HepG2 (cell line): ENCODE results near the gene C16orf87. TPM values are rescaled to one million over a fixed set of nuclear protein-coding genes. Genes with fewer than 3 reads are reported as not detected.
A peak's percentile ranks its signal among the peaks of the same experiment; 100 is the strongest.

Experiments used
- ARHGAP35 ChIP-seq: sonication (generic); formaldehyde crosslinking; IDR thresholded peaks from 2 replicates; pipeline ENCODE4 v1.9.0; 2022; ENCODE audit warnings: mild to moderate bottlenecking, inconsistent platforms, moderate library complexity, missing genetic modification reagents, borderline replicate concordance
- ETV6 ChIP-seq: sonication (generic); formaldehyde crosslinking; conservative IDR thresholded peaks from 2 replicates; pipeline ENCODE4 v1.4.0; 2020; ENCODE audit warnings: missing genetic modification reagents
- GTF3A ChIP-seq: sonication (generic); formaldehyde crosslinking; conservative IDR thresholded peaks from 2 replicates; pipeline ENCODE4 v1.4.0; 2020; ENCODE audit warnings: mild to moderate bottlenecking, missing genetic modification reagents
- KLF12 ChIP-seq: sonication (generic); formaldehyde crosslinking; IDR thresholded peaks from 2 replicates; pipeline ENCODE4 v1.4.0; 2020; ENCODE audit warnings: missing genetic modification reagents, borderline replicate concordance
- MAZ ChIP-seq, 2 experiments: sonication (generic) in 1 of 2; formaldehyde crosslinking in 1 of 2; IDR thresholded peaks; 2 replicates each; pipeline versions ENCODE4 v1.5.0 to v1.6.1; 2012 to 2020; ENCODE audit warnings: low read depth in 2 of 2, mild to moderate bottlenecking in 2 of 2, borderline replicate concordance in 1 of 2, improper control_type of control experiment in 1 of 2, low read length in 1 of 2, missing genetic modification reagents in 1 of 2, moderate library complexity in 1 of 2
- NR1H2 ChIP-seq: sonication (generic); formaldehyde crosslinking; IDR thresholded peaks from 2 replicates; pipeline ENCODE4 v1.8.1; 2022; ENCODE audit warnings: low read depth, missing genetic modification reagents, borderline replicate concordance
- NR2F1 ChIP-seq, 2 experiments: fragments of 450-650 bp in 1 of 2; formaldehyde crosslinking in 1 of 2; IDR thresholded peaks; 2 replicates each; pipeline versions ENCODE4 v1.5.0 to v1.6.1; 2016 to 2020; ENCODE audit warnings: mild to moderate bottlenecking in 1 of 2, missing compliant biosample characterization in 1 of 2, missing genetic modification reagents in 1 of 2, moderate library complexity in 1 of 2
- NR2F2 ChIP-seq: IDR thresholded peaks from 2 replicates; pipeline ENCODE4 v1.6.1; 2012; ENCODE audit warnings: low read depth, inconsistent platforms, borderline replicate concordance
- ZNF20 ChIP-seq: sonication (generic); formaldehyde crosslinking; IDR thresholded peaks from 2 replicates; pipeline ENCODE4 v1.4.0; 2020; ENCODE audit warnings: mild to moderate bottlenecking, moderate library complexity, missing genetic modification reagents
- ZNF317 ChIP-seq: sonication (generic); formaldehyde crosslinking; IDR thresholded peaks from 2 replicates; pipeline ENCODE4 v1.5.0; 2020; ENCODE audit warnings: mild to moderate bottlenecking, missing genetic modification reagents
- ZNF367 ChIP-seq: sonication (generic); formaldehyde crosslinking; IDR thresholded peaks from 2 replicates; pipeline ENCODE4 v1.4.0; 2020; ENCODE audit warnings: missing genetic modification reagents, borderline replicate concordance
- ZNF446 ChIP-seq: sonication (generic); formaldehyde crosslinking; IDR thresholded peaks from 2 replicates; pipeline ENCODE4 v1.5.0; 2020; ENCODE audit warnings: mild to moderate bottlenecking, missing genetic modification reagents
- ZNF607 ChIP-seq: sonication (generic); formaldehyde crosslinking; IDR thresholded peaks from 2 replicates; pipeline ENCODE4 v1.5.1; 2020; ENCODE audit warnings: missing genetic modification reagents, mild to moderate bottlenecking, borderline replicate concordance
- ZNF652 ChIP-seq: IDR thresholded peaks from 2 replicates; pipeline ENCODE4 v1.6.1; 2016; ENCODE audit warnings: low read depth, borderline replicate concordance
- ZNF878 ChIP-seq: sonication (generic); formaldehyde crosslinking; IDR thresholded peaks from 2 replicates; pipeline ENCODE4 v1.8.1; 2023; ENCODE audit warnings: mild to moderate bottlenecking, missing genetic modification reagents, moderate library complexity
- polyA plus RNA-seq, 8 experiments: library from polyadenylated mRNA; depleted of rRNA in 3 of 8; stranded (reverse) in 7 of 8; unstranded in 1 of 8; fragments of >200 nt; fragmentation: Illumina TruSeq in 4 of 8; extraction: Trizol in 4 of 8; gene quantifications; 2 replicates each; pipeline versions ENCODE4 v1.2.1 to v1.2.3, GENCODE V29; 2011 to 2016; ENCODE audit warnings: low read depth in 4 of 8, missing spikeins in 1 of 8, mixed read lengths in 1 of 8; ENCODE audit not compliant: insufficient read depth in 1 of 8
- total RNA-seq, 5 experiments: library from RNA; depleted of rRNA; stranded (reverse); fragments of >200 nt; fragmentation: Illumina TruSeq; extraction: Trizol; gene quantifications; 2 replicates each; pipeline ENCODE4 v1.2.3, GENCODE V29; 2016; ENCODE audit warnings: low read depth in 1 of 5
- TF ChIP-seq, protein P1 (sequence below): sonication (generic); formaldehyde crosslinking; IDR thresholded peaks from 2 replicates; pipeline ENCODE4 v1.8.0; 2022; ENCODE audit warnings: missing genetic modification reagents, mild to moderate bottlenecking, inconsistent platforms, borderline replicate concordance
- TF ChIP-seq, protein P2 (sequence below): sonication (generic); formaldehyde crosslinking; IDR thresholded peaks from 2 replicates; pipeline ENCODE4 v1.5.0; 2020; ENCODE audit warnings: mild to moderate bottlenecking, missing genetic modification reagents
- TF ChIP-seq, protein P3 (sequence below): sonication (generic); formaldehyde crosslinking; IDR thresholded peaks from 2 replicates; pipeline ENCODE4 v1.5.0; 2020; ENCODE audit warnings: missing genetic modification reagents, mild to moderate bottlenecking, borderline replicate concordance
- TF ChIP-seq, protein P4 (sequence below): sonication (generic); formaldehyde crosslinking; IDR thresholded peaks from 2 replicates; pipeline ENCODE4 v1.5.0; 2020; ENCODE audit warnings: mild to moderate bottlenecking, low read depth, missing genetic modification reagents, borderline replicate concordance
- TF ChIP-seq, protein P5 (sequence below): sonication (generic); formaldehyde crosslinking; IDR thresholded peaks from 2 replicates; pipeline ENCODE4 v1.4.0; 2020; ENCODE audit warnings: mild to moderate bottlenecking, missing genetic modification reagents, borderline replicate concordance

The C16orf87 gene
- total and polyA plus RNA-seq, 2 of the 13 experiments (the other 11 are each of a cell fraction or from before 2014, with no cell fraction given), result 8.6 to 19.5 TPM

DNA sequence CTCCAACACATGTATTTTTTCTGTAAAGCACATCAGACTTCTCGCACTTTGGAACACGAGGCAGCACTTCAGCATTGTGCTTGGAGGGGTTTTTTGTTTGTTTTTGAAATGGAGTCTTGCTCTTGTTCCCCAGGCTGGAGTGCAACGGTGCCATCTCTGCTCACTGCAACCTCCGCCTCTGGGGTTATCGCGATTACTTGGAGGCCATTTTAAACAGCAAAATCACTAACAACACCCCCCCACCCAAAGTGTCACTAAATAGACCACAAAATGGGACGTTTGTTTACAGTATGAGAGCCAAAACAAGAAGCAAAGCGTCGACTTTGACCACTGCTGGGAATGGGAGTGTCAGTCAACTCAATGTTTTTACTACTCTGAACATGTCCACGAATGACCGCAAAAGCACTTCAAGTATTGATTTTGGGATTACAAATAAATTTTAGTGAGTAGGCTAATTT, 9.0 kb upstream of the C16orf87 start (continued):
- TF ChIP-seq, protein P1, sequence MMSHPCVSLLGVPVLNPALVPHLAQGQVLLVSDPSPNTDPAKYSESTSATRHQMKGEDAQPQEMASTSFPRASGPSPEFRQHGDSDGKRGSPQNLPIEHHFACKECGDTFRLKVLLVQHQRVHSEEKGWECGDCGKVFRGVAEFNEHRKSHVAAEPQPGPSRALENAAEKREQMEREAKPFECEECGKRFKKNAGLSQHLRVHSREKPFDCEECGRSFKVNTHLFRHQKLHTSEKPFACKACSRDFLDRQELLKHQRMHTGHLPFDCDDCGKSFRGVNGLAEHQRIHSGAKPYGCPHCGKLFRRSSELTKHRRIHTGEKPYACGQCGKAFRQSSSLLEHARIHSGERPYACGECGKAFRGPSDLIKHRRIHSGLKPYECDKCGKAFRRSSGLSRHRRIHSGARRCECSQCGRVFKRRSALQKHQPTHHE (CRISPR knock-in tag), result no peak
- TF ChIP-seq ZNF607 (no peak), MAZ (IDR thresholded peaks at IDR 0.05; ENCODE audit: borderline replicate concordance, low read depth, low read length) (0 out of 2 replicates have a peak, but pooled peaks have one; percentile 29), MAZ (CRISPR knock-in tag; IDR thresholded peaks at IDR 0.05; ENCODE audit: low read depth) (no peak), NR1H2 (CRISPR knock-in tag) (no peak), ARHGAP35 (CRISPR knock-in tag) (no peak), ETV6 (CRISPR knock-in tag) (0 out of 2 replicates have a peak, but pooled peaks have one; percentile 31), ZNF878 (peak; percentile 55; the same call in 1 of the 2 replicates), NR2F2 (no peak), ZNF367 (CRISPR knock-in tag) (no peak), KLF12 (CRISPR knock-in tag) (no peak), ZNF20 (no peak), NR2F1 (CRISPR knock-in tag; IDR thresholded peaks at IDR 0.05) (no peak), GTF3A (no peak), ZNF652 (no peak), ZNF446 (CRISPR knock-in tag) (no peak), ZNF317 (no peak; the same call in 1 of the 2 replicates)
- TF ChIP-seq, protein P2, sequence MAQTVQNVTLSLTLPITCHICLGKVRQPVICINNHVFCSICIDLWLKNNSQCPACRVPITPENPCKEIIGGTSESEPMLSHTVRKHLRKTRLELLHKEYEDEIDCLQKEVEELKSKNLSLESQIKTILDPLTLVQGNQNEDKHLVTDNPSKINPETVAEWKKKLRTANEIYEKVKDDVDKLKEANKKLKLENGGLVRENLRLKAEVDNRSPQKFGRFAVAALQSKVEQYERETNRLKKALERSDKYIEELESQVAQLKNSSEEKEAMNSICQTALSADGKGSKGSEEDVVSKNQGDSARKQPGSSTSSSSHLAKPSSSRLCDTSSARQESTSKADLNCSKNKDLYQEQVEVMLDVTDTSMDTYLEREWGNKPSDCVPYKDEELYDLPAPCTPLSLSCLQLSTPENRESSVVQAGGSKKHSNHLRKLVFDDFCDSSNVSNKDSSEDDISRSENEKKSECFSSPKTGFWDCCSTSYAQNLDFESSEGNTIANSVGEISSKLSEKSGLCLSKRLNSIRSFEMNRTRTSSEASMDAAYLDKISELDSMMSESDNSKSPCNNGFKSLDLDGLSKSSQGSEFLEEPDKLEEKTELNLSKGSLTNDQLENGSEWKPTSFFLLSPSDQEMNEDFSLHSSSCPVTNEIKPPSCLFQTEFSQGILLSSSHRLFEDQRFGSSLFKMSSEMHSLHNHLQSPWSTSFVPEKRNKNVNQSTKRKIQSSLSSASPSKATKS, result no peak
- TF ChIP-seq, protein P3, sequence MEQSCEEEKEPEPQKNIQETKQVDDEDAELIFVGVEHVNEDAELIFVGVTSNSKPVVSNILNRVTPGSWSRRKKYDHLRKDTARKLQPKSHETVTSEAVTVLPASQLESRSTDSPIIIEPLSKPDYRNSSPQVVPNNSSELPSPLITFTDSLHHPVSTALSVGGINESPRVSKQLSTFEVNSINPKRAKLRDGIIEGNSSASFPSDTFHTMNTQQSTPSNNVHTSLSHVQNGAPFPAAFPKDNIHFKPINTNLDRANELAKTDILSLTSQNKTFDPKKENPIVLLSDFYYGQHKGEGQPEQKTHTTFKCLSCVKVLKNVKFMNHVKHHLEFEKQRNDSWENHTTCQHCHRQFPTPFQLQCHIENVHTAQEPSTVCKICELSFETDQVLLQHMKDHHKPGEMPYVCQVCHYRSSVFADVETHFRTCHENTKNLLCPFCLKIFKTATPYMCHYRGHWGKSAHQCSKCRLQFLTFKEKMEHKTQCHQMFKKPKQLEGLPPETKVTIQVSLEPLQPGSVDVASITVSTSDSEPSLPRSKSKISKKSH (CRISPR knock-in tag), result no peak
- TF ChIP-seq, protein P4, sequence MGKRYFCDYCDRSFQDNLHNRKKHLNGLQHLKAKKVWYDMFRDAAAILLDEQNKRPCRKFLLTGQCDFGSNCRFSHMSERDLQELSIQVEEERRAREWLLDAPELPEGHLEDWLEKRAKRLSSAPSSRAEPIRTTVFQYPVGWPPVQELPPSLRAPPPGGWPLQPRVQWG (CRISPR knock-in tag), result no peak
- TF ChIP-seq, protein P5, sequence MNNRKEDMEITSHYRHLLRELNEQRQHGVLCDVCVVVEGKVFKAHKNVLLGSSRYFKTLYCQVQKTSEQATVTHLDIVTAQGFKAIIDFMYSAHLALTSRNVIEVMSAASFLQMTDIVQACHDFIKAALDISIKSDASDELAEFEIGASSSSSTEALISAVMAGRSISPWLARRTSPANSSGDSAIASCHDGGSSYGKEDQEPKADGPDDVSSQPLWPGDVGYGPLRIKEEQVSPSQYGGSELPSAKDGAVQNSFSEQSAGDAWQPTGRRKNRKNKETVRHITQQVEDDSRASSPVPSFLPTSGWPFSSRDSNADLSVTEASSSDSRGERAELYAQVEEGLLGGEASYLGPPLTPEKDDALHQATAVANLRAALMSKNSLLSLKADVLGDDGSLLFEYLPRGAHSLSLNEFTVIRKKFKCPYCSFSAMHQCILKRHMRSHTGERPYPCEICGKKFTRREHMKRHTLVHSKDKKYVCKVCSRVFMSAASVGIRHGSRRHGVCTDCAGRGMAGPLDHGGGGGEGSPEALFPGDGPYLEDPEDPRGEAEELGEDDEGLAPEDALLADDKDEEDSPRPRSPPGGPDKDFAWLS (CRISPR knock-in tag), result no peak
